ENCODE results near the gene GLI2.

DNA sequence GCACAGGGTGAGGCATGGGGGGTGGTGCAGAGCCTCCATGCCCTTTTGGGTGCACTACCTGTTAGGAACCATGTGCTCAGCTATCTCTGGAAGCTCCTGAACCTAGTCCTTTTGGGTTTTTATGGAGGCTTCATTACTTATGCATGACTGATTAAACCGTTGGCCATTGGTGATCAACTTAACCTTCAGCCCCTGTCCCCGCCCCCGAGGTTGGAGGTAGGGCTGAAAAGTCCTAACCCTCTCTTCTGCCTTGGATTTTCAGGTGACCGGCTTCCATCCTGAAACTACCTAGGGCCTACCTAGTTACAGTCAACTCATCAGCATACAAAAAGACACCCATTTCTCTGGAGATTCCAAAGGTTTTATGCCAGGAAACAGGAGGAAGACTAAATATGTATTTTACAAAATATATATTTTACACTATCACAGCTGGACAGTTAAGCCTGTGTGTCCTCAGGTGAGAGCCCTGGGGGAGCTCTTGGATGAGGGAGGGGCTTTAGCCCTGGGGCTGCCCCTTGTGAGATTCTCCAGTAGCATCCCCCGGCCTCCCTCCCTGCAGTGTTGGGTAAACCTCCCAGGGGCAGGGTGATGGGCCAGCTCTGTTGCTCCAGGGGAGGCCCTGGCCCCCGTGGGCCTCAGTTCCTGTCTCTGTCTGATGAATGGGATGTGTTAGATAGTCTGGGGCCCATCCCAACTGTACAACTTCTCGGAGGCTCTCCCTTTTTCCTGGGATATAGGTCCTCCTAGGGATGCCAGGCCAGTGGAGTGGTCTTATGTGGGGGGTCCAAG, 24.1 kb downstream of the GLI2 start:
- no peak for TF ChIP-seq POLR2AphosphoS5 (IDR thresholded peaks at IDR 0.05)
- TF ChIP-seq, protein P1, sequence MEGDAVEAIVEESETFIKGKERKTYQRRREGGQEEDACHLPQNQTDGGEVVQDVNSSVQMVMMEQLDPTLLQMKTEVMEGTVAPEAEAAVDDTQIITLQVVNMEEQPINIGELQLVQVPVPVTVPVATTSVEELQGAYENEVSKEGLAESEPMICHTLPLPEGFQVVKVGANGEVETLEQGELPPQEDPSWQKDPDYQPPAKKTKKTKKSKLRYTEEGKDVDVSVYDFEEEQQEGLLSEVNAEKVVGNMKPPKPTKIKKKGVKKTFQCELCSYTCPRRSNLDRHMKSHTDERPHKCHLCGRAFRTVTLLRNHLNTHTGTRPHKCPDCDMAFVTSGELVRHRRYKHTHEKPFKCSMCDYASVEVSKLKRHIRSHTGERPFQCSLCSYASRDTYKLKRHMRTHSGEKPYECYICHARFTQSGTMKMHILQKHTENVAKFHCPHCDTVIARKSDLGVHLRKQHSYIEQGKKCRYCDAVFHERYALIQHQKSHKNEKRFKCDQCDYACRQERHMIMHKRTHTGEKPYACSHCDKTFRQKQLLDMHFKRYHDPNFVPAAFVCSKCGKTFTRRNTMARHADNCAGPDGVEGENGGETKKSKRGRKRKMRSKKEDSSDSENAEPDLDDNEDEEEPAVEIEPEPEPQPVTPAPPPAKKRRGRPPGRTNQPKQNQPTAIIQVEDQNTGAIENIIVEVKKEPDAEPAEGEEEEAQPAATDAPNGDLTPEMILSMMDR (IDR thresholded peaks at IDR 0.05), result no peak
- TF ChIP-seq POLR2A (IDR thresholded peaks at IDR 0.05; ENCODE audit: low read depth), result no peak
- no peak for TF ChIP-seq EP300 (IDR thresholded peaks at IDR 0.05)
